IMR-90 (cell line): ENCODE measurements around the gene USP53. TPM values are rescaled to one million over a fixed set of nuclear protein-coding genes. Genes with fewer than 3 reads are reported as not detected.
A peak's percentile ranks its signal among the peaks of the same experiment; 100 is the strongest.

ENCODE experiments used
- ATAC-seq: fragments of 200-7000 bp; cut with Tn5 transposase; 2 replicates; pipeline ENCODE4 v1.9.1; 2020; ENCODE audit warnings: low read depth, mild to moderate bottlenecking, moderate library complexity
- BruUV-seq: library from RNA; stranded (reverse); fragments of 400-500 nt; replicated peaks from 2 replicates; lab custom pipeline; 2021; lab: Mats Ljungman, UMichigan
- CTCF ChIA-PET: fragments of 300-600 bp; formaldehyde crosslinking; extraction: SDS; loops from one replicate; lab custom pipeline; 2021; ENCODE audit warnings: antibody characterized with exemption; lab: Yijun Ruan, JAX
- POLR2A ChIA-PET: fragments of 300-600 bp; sonication (Branson Sonifier 250); formaldehyde crosslinking; loops from one replicate; lab custom pipeline; 2022; ENCODE audit warnings: antibody characterized with exemption; ENCODE audit not compliant: unreplicated experiment; lab: Charles Lee
- DNase-seq: peaks from one replicate; pipeline ENCODE4 v3.0.0; 2013
- H2AFZ ChIP-seq: replicated peaks from 2 replicates; pipeline ENCODE3; 2013; ENCODE audit warnings: low read length, mild to moderate bottlenecking; ENCODE audit not compliant: poor library complexity
- H2AK5ac ChIP-seq: 2 replicates; pipeline ENCODE4 v1.6.1; 2013; ENCODE audit warnings: low read depth, low read length, inconsistent platforms
- H2AK9ac ChIP-seq: replicated peaks from 2 replicates; pipeline ENCODE3; 2013; ENCODE audit warnings: mild to moderate bottlenecking, low read depth, low read length, moderate library complexity; ENCODE audit not compliant: poor library complexity
- H2BK120ac ChIP-seq: 2 replicates; pipeline ENCODE4 v1.6.1; 2013; ENCODE audit warnings: low read depth, low read length, inconsistent platforms
- H2BK15ac ChIP-seq: 3 replicates; pipeline ENCODE4 v1.6.1; 2013; ENCODE audit warnings: low read depth, low read length, inconsistent platforms
- H2BK20ac ChIP-seq: 2 replicates; pipeline ENCODE4 v1.6.1; 2013; ENCODE audit warnings: low read depth, mild to moderate bottlenecking, inconsistent platforms, low read length, moderate library complexity
- H2BK5ac ChIP-seq: 2 replicates; pipeline ENCODE4 v1.6.1; 2013; ENCODE audit warnings: mild to moderate bottlenecking, low read depth, low read length, inconsistent platforms; ENCODE audit not compliant: poor library complexity, severe bottlenecking
- H3K14ac ChIP-seq: replicated peaks from 2 replicates; pipeline ENCODE4 v1.6.1; 2013; ENCODE audit warnings: low read depth, low read length, inconsistent platforms
- H3K18ac ChIP-seq: 2 replicates; pipeline ENCODE4 v1.6.1; 2013; ENCODE audit warnings: low read depth, low read length, control low read depth
- H3K23ac ChIP-seq: 2 replicates; pipeline ENCODE4 v1.6.1; 2013; ENCODE audit warnings: low read depth, low read length, inconsistent platforms
- H3K27ac ChIP-seq: 2 replicates; pipeline ENCODE4 v1.5.1; 2013; ENCODE audit warnings: mild to moderate bottlenecking, control low read depth, low read length; ENCODE audit not compliant: insufficient read depth
- H3K27me3 ChIP-seq: 2 replicates; pipeline ENCODE4 v1.6.1; 2013; ENCODE audit warnings: low read length; ENCODE audit not compliant: control insufficient read depth, insufficient read depth
- H3K36me3 ChIP-seq: 2 replicates; pipeline ENCODE4 v1.6.1; 2013; ENCODE audit warnings: low read length, mixed read lengths; ENCODE audit not compliant: control insufficient read depth, insufficient read depth
- H3K4ac ChIP-seq: 2 replicates; pipeline ENCODE4 v1.6.1; 2013; ENCODE audit warnings: low read depth, low read length, inconsistent platforms
- H3K4me1 ChIP-seq: 2 replicates; pipeline ENCODE4 v1.6.1; 2013; ENCODE audit warnings: low read length, mixed read lengths; ENCODE audit not compliant: control insufficient read depth, insufficient read depth
- H3K4me2 ChIP-seq: 2 replicates; pipeline ENCODE4 v1.6.1; 2013; ENCODE audit warnings: low read depth, mild to moderate bottlenecking, control low read depth, low read length, moderate library complexity
- H3K4me3 ChIP-seq: 2 replicates; pipeline ENCODE4 v1.5.1; 2013; ENCODE audit warnings: low read depth, mild to moderate bottlenecking, control low read depth, low read length, moderate library complexity; ENCODE audit not compliant: insufficient read depth
- H3K56ac ChIP-seq: 2 replicates; pipeline ENCODE4 v1.6.1; 2013; ENCODE audit warnings: low read length, inconsistent platforms; ENCODE audit not compliant: insufficient read depth; ENCODE audit errors: extremely low read depth
- H3K79me1 ChIP-seq, 2 experiments: 2 replicates each; pipeline ENCODE4 v1.6.1; 2013; ENCODE audit warnings: low read length in 2 of 2, inconsistent platforms in 1 of 2, low read depth in 1 of 2
- H3K9ac ChIP-seq: 2 replicates; pipeline ENCODE4 v1.6.1; 2013; ENCODE audit warnings: low read depth, low read length, control low read depth
- H3K9me1 ChIP-seq: 2 replicates; pipeline ENCODE4 v1.6.1; 2013; ENCODE audit warnings: low read length, inconsistent platforms; ENCODE audit not compliant: insufficient read depth
- H3K9me3 ChIP-seq: 2 replicates; pipeline ENCODE4 v1.6.1; 2013; ENCODE audit warnings: low read length; ENCODE audit not compliant: control insufficient read depth, insufficient read depth
- H4K20me1 ChIP-seq: 2 replicates; pipeline ENCODE4 v1.6.1; 2013; ENCODE audit warnings: low read length, inconsistent platforms; ENCODE audit not compliant: insufficient read depth
- H4K5ac ChIP-seq: 2 replicates; pipeline ENCODE4 v1.6.1; 2013; ENCODE audit warnings: mild to moderate bottlenecking, low read depth, low read length, control low read depth
- H4K8ac ChIP-seq, 2 experiments: 2 replicates each; pipeline ENCODE4 v1.6.1; 2013; ENCODE audit warnings: low read depth in 2 of 2, low read length in 2 of 2, control low read depth in 1 of 2, inconsistent platforms in 1 of 2
- H4K91ac ChIP-seq: 2 replicates; pipeline ENCODE4 v1.6.1; 2013; ENCODE audit warnings: low read depth, low read length, inconsistent platforms; ENCODE audit not compliant: insufficient read depth
- BHLHE40 ChIP-seq: fragments of 150-350 bp; IDR thresholded peaks from 2 replicates; pipeline ENCODE4 v1.6.1; 2016; ENCODE audit warnings: mild to moderate bottlenecking, low read depth, low read length
- CEBPB ChIP-seq: IDR thresholded peaks from 2 replicates; pipeline ENCODE4 v1.6.1; 2012; ENCODE audit warnings: low read depth, low read length, improper control_type of control experiment
- CHD1 ChIP-seq: IDR thresholded peaks from 2 replicates; pipeline ENCODE4 v1.6.1; 2012; ENCODE audit warnings: low read depth, low read length, improper control_type of control experiment
- ELK1 ChIP-seq: fragments of 150-350 bp; IDR thresholded peaks from 2 replicates; pipeline ENCODE4 v1.6.1; 2016; ENCODE audit warnings: low read depth, mild to moderate bottlenecking, low read length, moderate library complexity, borderline replicate concordance
- FOS ChIP-seq: fragments of 150-350 bp; IDR thresholded peaks from 2 replicates; pipeline ENCODE4 v1.6.1; 2016; ENCODE audit warnings: low read depth, low read length
- MAFK ChIP-seq: IDR thresholded peaks from 2 replicates; pipeline ENCODE4 v1.6.1; 2012; ENCODE audit warnings: low read depth, low read length, improper control_type of control experiment
- MXI1 ChIP-seq: IDR thresholded peaks from 2 replicates; pipeline ENCODE4 v1.6.1; 2012; ENCODE audit warnings: low read depth, mild to moderate bottlenecking, low read length, moderate library complexity, borderline replicate concordance
- NFE2L2 ChIP-seq: fragments of 150-350 bp; IDR thresholded peaks from 2 replicates; pipeline ENCODE4 v1.6.1; 2016; ENCODE audit warnings: low read depth, mild to moderate bottlenecking, low read length
- POLR2A ChIP-seq: IDR thresholded peaks from 2 replicates; pipeline ENCODE4 v1.6.1; 2012; ENCODE audit warnings: mild to moderate bottlenecking, low read depth, low read length
- RAD21 ChIP-seq: IDR thresholded peaks from 2 replicates; pipeline ENCODE4 v1.6.1; 2012; ENCODE audit warnings: low read length, improper control_type of control experiment
- RCOR1 ChIP-seq: IDR thresholded peaks from 2 replicates; pipeline ENCODE4 v1.6.1; 2012; ENCODE audit warnings: mild to moderate bottlenecking, low read length, improper control_type of control experiment; ENCODE audit not compliant: insufficient replicate concordance
- RFX5 ChIP-seq: IDR thresholded peaks from 2 replicates; pipeline ENCODE4 v1.8.0; 2012; ENCODE audit warnings: low read depth, mild to moderate bottlenecking, low read length, moderate library complexity
- SMC3 ChIP-seq: fragments of 150-350 bp; IDR thresholded peaks from 2 replicates; pipeline ENCODE4 v1.6.1; 2016; ENCODE audit warnings: low read depth, mild to moderate bottlenecking, antibody characterized with exemption, low read length, moderate library complexity
- USF2 ChIP-seq: fragments of 150-350 bp; IDR thresholded peaks from 2 replicates; pipeline ENCODE4 v1.6.1; 2017; ENCODE audit warnings: mild to moderate bottlenecking, antibody characterized with exemption, low read length, low read depth
- WGBS, 2 experiments: methylation state at CpG; one replicate each; pipeline versions ENCODE4 v1.1.5 to v1.1.7; 2013; ENCODE audit warnings: missing lambda C conversion rate in 2 of 2; ENCODE audit not compliant: insufficient read length in 1 of 2; ENCODE audit errors: extremely low coverage in 2 of 2; 5-methylcytosine and 5-hydroxymethylcytosine counted together
- dilution Hi-C: fragments of 300-500 bp; cut with HindIII; formaldehyde crosslinking; loops from one replicate; pipeline ENCODE4 v1.14.3; 2018; ENCODE audit warnings: low sequenced_read_pairs; ENCODE audit not compliant: unreplicated experiment
- in situ Hi-C: fragments of 300-500 bp; cut with MboI; formaldehyde crosslinking; loops from 3 replicates; pipeline ENCODE4 v1.14.3; 2019; ENCODE audit warnings: low sequenced_read_pairs, inconsistent platforms, mixed read lengths
- intact Hi-C: fragments of 100-400 bp; cut with micrococcal nuclease; formaldehyde crosslinking; loops from 2 replicates; pipeline ENCODE4 v1.10.0; 2022
- polyA plus RNA-seq, 3 experiments: library from polyadenylated mRNA; depleted of rRNA; stranded (reverse); fragments of >200 nt; gene quantifications; 2 replicates each; pipeline ENCODE4 v1.2.3, GENCODE V29; 2012; ENCODE audit warnings: low replicate concordance in 1 of 3
- total RNA-seq: library from RNA; depleted of rRNA; stranded (reverse); fragments of >200 nt; gene quantifications from 2 replicates; pipeline ENCODE4 v1.2.3, GENCODE V29; 2012
- TF ChIP-seq, protein P1 (sequence below): conservative IDR thresholded peaks from 2 replicates; pipeline ENCODE4 v1.5.1; 2012; ENCODE audit warnings: mild to moderate bottlenecking, low read depth, low read length, improper control_type of control experiment

USP53 gene
- total and polyA plus RNA-seq, 2 of the 4 experiments (the other 2 are of a cell fraction) = 11.2 to 24.0 TPM

- peaks cover 16% of the 10 kb centered on the region for H3K4me1 ChIP-seq
- peaks cover 9% of the 10 kb centered on the region for H3K36me3 ChIP-seq
- peaks cover 29 to 47% of the 10 kb centered on the region in 2 experiments for H3K79me1 ChIP-seq
- dilution Hi-C loops (no loop called here), in situ Hi-C loops (no loop called here), intact Hi-C loops (loop anchor here (5.0 kb wide), 3 partner anchors 32 to 248 kb away; no protein-coding TSS in a partner anchor)
- no peak overlapping the region for H2AFZ ChIP-seq
- no peak overlapping the region for H4K91ac ChIP-seq
- H3K27me3 ChIP-seq = no peaks in the 10 kb centered on the region
- no peak overlapping the region for H3K14ac ChIP-seq
- H3K9me3 ChIP-seq = no peaks in the 10 kb centered on the region
- no peak overlapping the region for H3K23ac ChIP-seq
- no peak overlapping the region for H3K4ac ChIP-seq
- WGBS, 2 experiments = no CpG with 5 or more reads among the region's 4 CpGs
- H4K5ac ChIP-seq = no peak overlapping the region
- CTCF ChIA-PET = no interaction called here
- H3K4me3 ChIP-seq = no peak overlapping the region
- POLR2A ChIA-PET = no interaction called here
- H3K9me1 ChIP-seq = peaks cover 8% of the 10 kb centered on the region
- no peak overlapping the region for H3K18ac ChIP-seq
- no peak overlapping the region for H3K27ac ChIP-seq
- H4K20me1 ChIP-seq = no peaks in the 10 kb centered on the region
- no peak for DNase-seq
- H2BK20ac ChIP-seq = no peak overlapping the region
- no peak overlapping the region for H2AK5ac ChIP-seq
- no peak overlapping the region for H3K56ac ChIP-seq
- H3K9ac ChIP-seq = no peak overlapping the region
- BruUV-seq = no TSS peak
- H2BK5ac ChIP-seq = no peak overlapping the region
- no peak for ATAC-seq
- no peak overlapping the region for H3K4me2 ChIP-seq
- H2BK15ac ChIP-seq = 0 out of 3 replicates have a peak overlapping the region, but pooled peaks have one; percentile 12
- no peak overlapping the region for H4K8ac ChIP-seq
- H2AK9ac ChIP-seq = no peak overlapping the region
- no peak overlapping the region for H2BK120ac ChIP-seq
- TF ChIP-seq, protein P1, sequence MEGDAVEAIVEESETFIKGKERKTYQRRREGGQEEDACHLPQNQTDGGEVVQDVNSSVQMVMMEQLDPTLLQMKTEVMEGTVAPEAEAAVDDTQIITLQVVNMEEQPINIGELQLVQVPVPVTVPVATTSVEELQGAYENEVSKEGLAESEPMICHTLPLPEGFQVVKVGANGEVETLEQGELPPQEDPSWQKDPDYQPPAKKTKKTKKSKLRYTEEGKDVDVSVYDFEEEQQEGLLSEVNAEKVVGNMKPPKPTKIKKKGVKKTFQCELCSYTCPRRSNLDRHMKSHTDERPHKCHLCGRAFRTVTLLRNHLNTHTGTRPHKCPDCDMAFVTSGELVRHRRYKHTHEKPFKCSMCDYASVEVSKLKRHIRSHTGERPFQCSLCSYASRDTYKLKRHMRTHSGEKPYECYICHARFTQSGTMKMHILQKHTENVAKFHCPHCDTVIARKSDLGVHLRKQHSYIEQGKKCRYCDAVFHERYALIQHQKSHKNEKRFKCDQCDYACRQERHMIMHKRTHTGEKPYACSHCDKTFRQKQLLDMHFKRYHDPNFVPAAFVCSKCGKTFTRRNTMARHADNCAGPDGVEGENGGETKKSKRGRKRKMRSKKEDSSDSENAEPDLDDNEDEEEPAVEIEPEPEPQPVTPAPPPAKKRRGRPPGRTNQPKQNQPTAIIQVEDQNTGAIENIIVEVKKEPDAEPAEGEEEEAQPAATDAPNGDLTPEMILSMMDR = no peak
- TF ChIP-seq CEBPB (no peak), SMC3 (no peak), NFE2L2 (no peak), BHLHE40 (no peak), USF2 (no peak), ELK1 (no peak), MAFK (no peak), CHD1 (no peak), POLR2A (no peak), MXI1 (no peak), FOS (no peak), RAD21 (no peak), RCOR1 (no peak), RFX5 (no peak)
These were observed 17.6 kb downstream of the USP53 start for GRCh38 chr4:119229908-119230687.
